ENCODE data around the gene CHST11. TPM values are rescaled to one million over a fixed set of nuclear protein-coding genes. Genes with fewer than 3 reads are reported as not detected.

Gene CHST11
- total and polyA plus RNA-seq, 2 of the 4 experiments (the other 2 are of a cell fraction) = 1.4 to 2.7 TPM

GRCh38 chr12:104498211-104498801 is 41.6 kb downstream of the CHST11 start:
- no peak overlapping the region for H3K18ac ChIP-seq (ENCODE audit: low read depth, low read length)
- dilution Hi-C loops (cut with HindIII; ENCODE audit: low sequenced_read_pairs, unreplicated experiment) = no loop called here
- TF ChIP-seq RAD21 (IDR thresholded peaks at IDR 0.05; ENCODE audit: low read length) (no peak), RCOR1 (IDR thresholded peaks at IDR 0.05; ENCODE audit: insufficient replicate concordance, low read length) (no peak), FOS (IDR thresholded peaks at IDR 0.05; ENCODE audit: low read depth, low read length) (no peak)
- TF ChIP-seq, protein P1, sequence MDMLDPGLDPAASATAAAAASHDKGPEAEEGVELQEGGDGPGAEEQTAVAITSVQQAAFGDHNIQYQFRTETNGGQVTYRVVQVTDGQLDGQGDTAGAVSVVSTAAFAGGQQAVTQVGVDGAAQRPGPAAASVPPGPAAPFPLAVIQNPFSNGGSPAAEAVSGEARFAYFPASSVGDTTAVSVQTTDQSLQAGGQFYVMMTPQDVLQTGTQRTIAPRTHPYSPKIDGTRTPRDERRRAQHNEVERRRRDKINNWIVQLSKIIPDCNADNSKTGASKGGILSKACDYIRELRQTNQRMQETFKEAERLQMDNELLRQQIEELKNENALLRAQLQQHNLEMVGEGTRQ (IDR thresholded peaks at IDR 0.05; ENCODE audit: low read depth, low read length) = no peak
- no peak overlapping the region for H4K8ac ChIP-seq (ENCODE audit: low read depth in 2 of 2, low read length in 2 of 2)
- H3K27me3 ChIP-seq (ENCODE audit: control insufficient read depth, insufficient read depth, low read length) = peaks cover 5% of the 10 kb centered on the region
- H4K91ac ChIP-seq (ENCODE audit: insufficient read depth, low read depth, low read length) = no peak overlapping the region
- ATAC-seq (ENCODE audit: low read depth) (no peak), DNase-seq (no peak)
- H4K5ac ChIP-seq (ENCODE audit: low read depth, low read length) = no peak overlapping the region
- H3K36me3 ChIP-seq (ENCODE audit: control insufficient read depth, insufficient read depth, low read length) = no peaks in the 10 kb centered on the region
- no peak overlapping the region for H2BK15ac ChIP-seq (ENCODE audit: low read depth, low read length)
- H2AK9ac ChIP-seq (replicated peaks; ENCODE audit: low read depth, low read length, poor library complexity) = no peak overlapping the region
- H3K9me1 ChIP-seq (ENCODE audit: insufficient read depth, low read length) = no peaks in the 10 kb centered on the region; the same call in 1 of the 2 replicates
- H3K4ac ChIP-seq (ENCODE audit: low read depth, low read length) = no peak overlapping the region
- in situ Hi-C loops (cut with MboI; ENCODE audit: low sequenced_read_pairs) = no loop called here
- H3K14ac ChIP-seq (replicated peaks; ENCODE audit: low read depth, low read length) = no peak overlapping the region
- no peaks in the 10 kb centered on the region for H4K20me1 ChIP-seq (ENCODE audit: insufficient read depth, low read length)
- H3K4me3 ChIP-seq (ENCODE audit: insufficient read depth, low read depth, low read length) = no peak overlapping the region
- no peak overlapping the region for H3K23ac ChIP-seq (ENCODE audit: low read depth, low read length)
- no peak overlapping the region for H2BK20ac ChIP-seq (ENCODE audit: low read depth, low read length)
- no peak overlapping the region for H3K56ac ChIP-seq (ENCODE audit: extremely low read depth, insufficient read depth, low read length)
- BruUV-seq (replicated peaks) = no TSS peak
- H3K79me1 ChIP-seq (ENCODE audit: low read depth in 1 of 2, low read length in 2 of 2) = no peaks in the 10 kb centered on the region
- no peak overlapping the region for H3K4me2 ChIP-seq (ENCODE audit: low read depth, low read length)
- intact Hi-C loops (cut with micrococcal nuclease) = no loop called here
- H3K9me3 ChIP-seq (ENCODE audit: control insufficient read depth, insufficient read depth, low read length) = no peaks in the 10 kb centered on the region
- no peak overlapping the region for H3K9ac ChIP-seq (ENCODE audit: low read depth, low read length)
- H2AK5ac ChIP-seq (ENCODE audit: low read depth, low read length) = no peak overlapping the region
- H3K4me1 ChIP-seq (ENCODE audit: control insufficient read depth, insufficient read depth, low read length) = peaks cover 2% of the 10 kb centered on the region; the same call in 1 of the 2 replicates
- no peak overlapping the region for H3K27ac ChIP-seq (ENCODE audit: insufficient read depth, low read length)
- POLR2A ChIA-PET (ENCODE audit: unreplicated experiment) = no interaction called here
- H2AFZ ChIP-seq (replicated peaks; ENCODE audit: low read length, poor library complexity) = no peak overlapping the region
- no peak overlapping the region for H2BK5ac ChIP-seq (ENCODE audit: low read depth, low read length, poor library complexity, severe bottlenecking)
- no peak overlapping the region for H2BK120ac ChIP-seq (ENCODE audit: low read depth, low read length)
- WGBS, 2 experiments (ENCODE audit: extremely low coverage in 2 of 2, insufficient read length in 1 of 2) = 89% methylated on average over 4 of the region's 8 CpGs; no CpG with 5 or more reads in 1 of the 2 experiments
- CTCF ChIA-PET = no interaction called here
